Spinal cord (tissue), 10 donors: ENCODE measurements around the gene DDX27. TPM values are rescaled to one million over a fixed set of nuclear protein-coding genes. Genes with fewer than 3 reads are reported as not detected.

Source experiments
- DNase-seq, 6 donors: peaks; one replicate each; pipeline versions ENCODE4 v3.0.0 to v3.0.0-alpha.2; 2013 to 2015; ENCODE audit warnings: low spot score in 6 of 6, low read depth in 4 of 6
- H3K27ac ChIP-seq: one replicate; pipeline ENCODE4 v1.5.1; 2013; ENCODE audit warnings: low read depth, low read length, control low read depth
- H3K27me3 ChIP-seq: one replicate; pipeline ENCODE4 v1.6.1; 2013; ENCODE audit warnings: low read length; ENCODE audit not compliant: control insufficient read depth, insufficient read depth
- H3K36me3 ChIP-seq: one replicate; pipeline ENCODE4 v1.6.1; 2013; ENCODE audit warnings: low read length; ENCODE audit not compliant: control insufficient read depth, insufficient read depth
- H3K4me1 ChIP-seq: one replicate; pipeline ENCODE4 v1.6.1; 2013; ENCODE audit warnings: low read length; ENCODE audit not compliant: control insufficient read depth, insufficient read depth
- H3K4me3 ChIP-seq: one replicate; pipeline ENCODE4 v1.5.1; 2013; ENCODE audit warnings: low read depth, low read length, control low read depth
- H3K9me3 ChIP-seq: one replicate; pipeline ENCODE4 v1.6.1; 2013; ENCODE audit warnings: low read length; ENCODE audit not compliant: control insufficient read depth, insufficient read depth
- WGBS: methylation state at CpG from one replicate; pipeline ENCODE4 v1.1.5; 2013; ENCODE audit warnings: missing lambda C conversion rate; ENCODE audit not compliant: insufficient coverage; 5-methylcytosine and 5-hydroxymethylcytosine counted together
- polyA plus RNA-seq, 2 donors: library from polyadenylated mRNA; unstranded; fragments of 120-200 nt; gene quantifications; one replicate each; pipeline ENCODE4 v1.2.1, GENCODE V29; 2013; ENCODE audit not compliant: insufficient read length in 2 of 2
- total RNA-seq, 2 donors: library from RNA; depleted of rRNA in 1 of 2; stranded (reverse); fragments of 120-200 nt in 1 of 2; fragments of >200 nt in 1 of 2; gene quantifications; one replicate each; pipeline versions ENCODE4 v1.2.3 to v1.2.4, GENCODE V29; 2013 to 2014
- donor health status: healthy.

Gene DDX27
- total and polyA plus RNA-seq, 4 donors, result 17.0 to 32.9 (median 29.6) TPM

DNA sequence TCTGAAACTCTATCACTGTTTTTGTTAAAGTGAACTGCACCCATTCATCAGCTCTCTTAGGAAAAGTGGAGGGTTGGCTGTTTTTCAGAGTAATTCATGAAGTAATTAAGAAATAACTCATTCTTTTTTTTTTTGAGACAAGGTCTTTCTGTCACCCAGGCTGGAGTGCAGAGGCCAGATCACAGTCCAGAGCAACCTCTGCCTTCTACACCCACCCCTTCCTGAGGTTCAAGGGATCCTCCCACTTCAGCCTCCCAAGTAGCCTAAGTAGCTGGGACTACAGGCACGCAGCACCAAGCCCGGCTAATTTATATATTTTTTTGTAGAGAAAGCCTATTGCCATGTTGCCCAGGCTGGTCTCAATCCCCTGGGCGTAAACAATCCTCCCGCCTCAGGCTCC lies 56.0 kb downstream of the DDX27 start:
- Histone ChIP-seq H3K27me3 (no peaks in the 10 kb centered on the region), H3K4me3 (no peak overlapping the region), H3K4me1 (peaks cover 16% of the 10 kb centered on the region), H3K9me3 (no peaks in the 10 kb centered on the region), H3K27ac (no peak overlapping the region), H3K36me3 (peaks cover 46% of the 10 kb centered on the region)
- DNase-seq, result no peak
- 80% methylated on average over 1 of the region's 4 CpGs for WGBS

DNA sequence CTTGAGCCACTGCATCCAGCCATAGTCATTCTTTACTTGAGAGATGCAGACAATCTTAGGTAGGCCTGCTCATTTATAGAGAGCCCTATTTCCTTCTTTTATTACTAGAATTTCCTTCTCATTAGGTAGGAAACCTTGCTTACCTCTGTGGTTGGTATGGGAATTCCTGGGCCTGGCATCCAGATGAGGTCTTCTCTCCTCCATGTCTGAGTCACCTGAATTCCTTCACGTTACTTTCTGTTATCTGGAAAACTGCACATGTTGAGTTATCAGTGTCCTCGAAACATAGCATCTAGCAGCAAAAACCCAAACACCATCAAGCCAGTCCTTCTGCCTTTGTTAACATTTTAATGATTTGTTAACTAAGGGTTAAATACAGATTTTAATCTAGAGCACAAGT lies 56.4 kb downstream of the DDX27 start:
- Histone ChIP-seq H3K4me1 (peaks cover 20% of the 10 kb centered on the region), H3K27ac (no peak overlapping the region), H3K4me3 (no peak overlapping the region), H3K27me3 (no peaks in the 10 kb centered on the region), H3K9me3 (no peaks in the 10 kb centered on the region), H3K36me3 (peaks cover 46% of the 10 kb centered on the region)
- no peak for DNase-seq
- WGBS, result no CpG with 5 or more reads among the region's 2 CpGs

DNA sequence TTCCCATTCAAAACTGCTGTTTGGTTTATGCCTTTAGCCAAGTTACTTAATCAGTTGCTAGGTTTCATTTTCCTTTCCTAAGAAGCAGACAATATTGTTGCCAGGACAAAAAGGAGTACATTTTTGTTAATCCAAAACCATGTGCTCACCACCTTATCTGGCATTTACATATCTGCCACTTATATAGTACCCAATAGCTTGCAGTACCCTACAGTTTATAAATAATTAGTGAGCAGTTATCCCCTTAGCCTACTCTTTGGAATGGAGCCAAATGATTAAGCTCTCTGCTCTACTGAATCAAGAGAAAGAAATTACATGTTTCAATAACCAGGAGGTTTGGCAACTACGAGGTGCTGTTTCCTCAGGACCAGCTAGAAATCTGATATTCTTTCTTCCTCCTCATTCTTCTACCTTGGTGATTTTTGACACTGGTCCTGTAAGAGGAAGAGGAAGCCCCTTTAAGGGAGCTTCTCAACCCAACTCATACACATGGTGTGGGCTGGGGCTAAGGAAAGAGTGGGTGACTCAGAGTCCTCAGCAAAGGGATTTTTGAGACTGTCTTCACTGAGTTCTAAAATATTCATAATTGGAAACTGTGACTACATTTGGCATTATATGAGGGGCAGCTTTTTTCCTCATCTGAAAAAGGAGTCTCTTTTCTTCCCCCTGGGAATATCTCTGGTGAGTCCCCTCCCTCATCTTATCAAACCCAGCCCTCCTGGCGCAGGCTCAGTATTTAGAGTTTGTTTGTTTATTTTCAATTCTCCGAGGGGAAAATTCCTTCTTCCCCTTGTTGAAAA lies 57.1 kb downstream of the DDX27 start:
- WGBS, result no CpG with 5 or more reads among the region's 3 CpGs
- Histone ChIP-seq H3K9me3 (peaks cover 3% of the 10 kb centered on the region), H3K36me3 (peaks cover 46% of the 10 kb centered on the region), H3K27me3 (no peaks in the 10 kb centered on the region), H3K4me1 (peaks cover 21% of the 10 kb centered on the region), H3K27ac (peak overlapping the region; percentile 89), H3K4me3 (peak overlapping the region; percentile 94)
- peak in 2 of 6 donors; percentile 58 to 70 for DNase-seq

DNA sequence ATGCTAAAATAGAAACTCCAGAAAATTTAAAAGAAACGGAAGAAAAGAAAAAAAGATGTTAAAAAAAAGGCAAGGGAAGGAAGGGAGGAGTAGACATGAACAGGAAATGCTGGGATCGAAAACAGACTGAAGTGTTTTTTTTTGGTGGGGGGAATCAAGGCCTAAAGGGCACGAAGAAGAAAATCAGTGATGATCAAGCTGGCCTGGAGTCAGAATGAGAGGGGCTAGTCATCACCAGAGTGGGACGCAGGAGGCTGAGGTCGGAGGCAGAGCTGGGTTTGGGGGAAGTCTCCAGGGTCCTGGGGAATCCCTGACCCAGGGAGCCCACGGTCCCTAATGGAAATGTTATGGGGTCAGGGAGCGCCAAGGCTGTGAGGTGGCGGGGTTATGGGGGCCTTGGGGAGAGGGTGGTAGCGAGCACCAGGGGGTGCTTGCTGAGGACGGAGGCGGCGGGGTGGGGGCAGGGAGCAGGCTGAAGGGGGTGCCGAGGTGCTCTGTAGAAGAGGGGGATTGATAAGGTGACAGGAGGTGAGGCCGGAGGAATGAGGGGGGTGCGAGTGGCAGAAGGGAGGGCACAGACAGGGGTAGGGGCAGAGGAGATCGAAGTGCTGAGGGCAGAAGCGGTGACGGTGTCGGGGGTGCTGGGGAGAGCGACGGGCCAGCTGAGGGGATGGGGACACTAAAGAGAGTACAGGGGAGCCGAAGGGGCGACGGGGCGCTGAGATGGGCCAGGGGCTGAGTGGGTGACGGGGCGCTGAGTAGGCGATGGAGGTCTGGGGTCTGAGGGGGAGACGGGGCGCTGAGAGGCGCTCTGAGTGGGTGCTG lies 58.0 kb downstream of the DDX27 start:
- peaks cover 45% of the 10 kb centered on the region for H3K36me3 ChIP-seq
- no peaks in the 10 kb centered on the region for H3K27me3 ChIP-seq
- peaks cover 21% of the 10 kb centered on the region for H3K4me1 ChIP-seq
- peak overlapping the region; percentile 89 for H3K27ac ChIP-seq
- DNase-seq, result peak in 1 of 6 donors; percentile 39
- H3K4me3 ChIP-seq, result peak overlapping the region; percentile 94
- peaks cover 3% of the 10 kb centered on the region for H3K9me3 ChIP-seq
- WGBS, result 8% methylated on average over 31 of the region's 31 CpGs

DNA sequence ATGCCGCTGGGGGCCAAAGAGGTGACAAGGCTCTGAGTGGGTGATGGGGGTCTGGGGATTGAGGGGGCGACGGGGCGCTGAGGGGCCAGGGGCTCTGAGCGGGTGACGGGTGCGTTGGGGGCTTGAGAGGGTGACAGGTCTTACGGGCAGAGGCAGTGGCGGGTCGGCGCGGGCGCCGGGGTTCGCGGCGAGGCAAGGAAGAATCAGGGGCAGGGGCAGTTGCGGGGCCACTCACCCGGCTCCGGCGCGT lies 58.5 kb downstream of the DDX27 start:
- no peaks in the 10 kb centered on the region for H3K27me3 ChIP-seq
- peak overlapping the region; percentile 94 for H3K4me3 ChIP-seq
- peaks cover 21% of the 10 kb centered on the region for H3K4me1 ChIP-seq
- WGBS, result 0% methylated on average over 21 of the region's 22 CpGs
- peaks cover 3% of the 10 kb centered on the region for H3K9me3 ChIP-seq
- peak overlapping the region; percentile 89 for H3K27ac ChIP-seq
- H3K36me3 ChIP-seq, result peaks cover 49% of the 10 kb centered on the region
- peak in 1 of 6 donors; percentile 8 for DNase-seq

DNA sequence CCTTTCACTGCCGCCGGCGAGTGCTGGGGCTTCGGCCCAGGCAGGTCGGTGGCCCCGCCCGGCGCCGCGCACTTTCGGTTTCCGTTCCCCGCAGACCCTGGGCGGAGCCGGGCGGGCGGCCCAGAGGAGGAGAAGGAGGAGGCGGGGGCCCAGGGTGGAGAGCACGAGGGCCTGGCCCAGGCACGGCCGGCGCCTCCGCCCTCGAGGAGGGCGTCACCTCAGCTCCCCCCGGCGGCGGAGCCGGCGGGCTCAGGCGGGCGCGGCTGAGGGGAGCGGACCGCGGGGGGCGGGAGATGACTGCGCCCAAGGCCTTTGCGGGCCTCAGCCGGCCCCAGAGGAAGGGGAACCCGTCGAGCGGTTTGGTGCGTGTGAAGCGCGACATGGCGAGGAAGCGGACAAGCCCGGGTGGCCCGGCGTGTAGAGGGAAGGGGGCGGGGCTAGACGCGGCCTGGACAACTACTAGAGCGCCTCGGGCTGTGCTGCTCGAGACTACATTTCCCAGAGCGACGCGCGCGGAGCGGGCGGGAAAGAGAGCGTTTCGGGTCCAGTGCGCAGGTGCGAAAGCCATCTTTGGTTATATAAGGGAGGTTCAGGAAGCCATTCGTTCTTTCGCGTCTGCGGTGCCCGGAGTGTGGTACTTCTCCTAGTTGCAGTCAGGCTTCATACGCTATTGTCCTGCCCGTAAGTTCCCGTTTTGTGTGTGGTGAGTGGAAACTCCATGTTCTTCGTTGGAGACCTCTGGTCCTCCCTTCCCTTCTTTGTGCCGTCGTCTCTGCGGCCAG lies 59.0 kb downstream of the DDX27 start, which contains the start of gene ZNFX1:
TSS of gene ZNFX1 (minus strand) at position 22 of the 782 bp plus-strand sequence. CDS start 2,218 bp downstream, outside the sequence.
- Histone ChIP-seq H3K9me3 (peaks cover 3% of the 10 kb centered on the region), H3K27me3 (no peaks in the 10 kb centered on the region), H3K36me3 (peaks cover 51% of the 10 kb centered on the region), H3K27ac (peak within 1 kb of the TSS; percentile 89), H3K4me3 (peak within 1 kb of the TSS; percentile 94), H3K4me1 (peaks cover 21% of the 10 kb centered on the region)
- WGBS, result under 1% methylated on average over 76 of the region's 80 CpGs
- peak; percentile 96 to 99 (median 98) for DNase-seq

DNA sequence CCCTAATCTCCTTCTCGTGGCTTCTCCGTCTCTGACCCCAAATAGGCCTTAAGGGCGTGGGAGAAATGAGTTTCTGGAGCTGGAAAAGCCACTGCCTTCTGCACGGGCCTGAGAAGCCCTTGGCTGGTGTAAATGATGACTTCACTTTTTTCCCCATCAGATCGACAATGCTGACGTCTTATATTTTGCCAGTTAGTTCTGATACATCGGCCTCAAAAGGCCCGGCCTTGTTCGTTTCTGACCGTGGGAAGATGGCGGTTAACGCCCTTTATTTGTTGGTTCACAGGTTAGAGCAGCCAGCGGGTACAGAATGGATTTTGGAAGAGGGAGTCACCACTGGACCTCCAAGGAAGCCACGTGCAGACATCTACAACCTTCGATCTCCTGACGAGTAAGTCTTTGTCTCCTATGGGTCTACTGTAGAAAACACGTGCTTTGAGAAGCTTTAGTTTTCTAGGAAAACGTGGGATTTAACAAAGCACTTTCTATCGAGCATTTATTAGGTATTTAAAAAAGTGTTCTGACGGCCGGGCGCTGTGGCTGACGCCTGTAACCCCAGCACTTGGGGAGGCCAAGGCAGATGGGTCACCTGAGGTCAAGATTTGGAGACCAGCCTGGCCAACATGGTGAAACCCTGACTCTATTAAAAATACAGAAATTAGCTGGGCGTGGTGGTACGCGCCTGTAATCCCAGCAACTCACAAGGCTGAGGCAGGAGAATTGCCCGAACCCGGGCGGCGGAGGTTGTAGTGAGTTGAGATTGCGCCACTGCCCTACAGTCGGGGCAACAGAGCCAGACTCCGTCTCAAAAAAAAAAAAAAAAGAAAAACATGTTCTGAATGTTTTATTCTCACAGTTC lies 59.8 kb downstream of the DDX27 start:
- Histone ChIP-seq H3K27ac (peak overlapping the region; percentile 89), H3K36me3 (peaks cover 45% of the 10 kb centered on the region), H3K4me1 (peaks cover 21% of the 10 kb centered on the region), H3K9me3 (peaks cover 3% of the 10 kb centered on the region), H3K4me3 (peak overlapping the region; percentile 94), H3K27me3 (no peaks in the 10 kb centered on the region)
- no peak for DNase-seq
- WGBS, result 10% methylated on average over 22 of the region's 33 CpGs

DNA sequence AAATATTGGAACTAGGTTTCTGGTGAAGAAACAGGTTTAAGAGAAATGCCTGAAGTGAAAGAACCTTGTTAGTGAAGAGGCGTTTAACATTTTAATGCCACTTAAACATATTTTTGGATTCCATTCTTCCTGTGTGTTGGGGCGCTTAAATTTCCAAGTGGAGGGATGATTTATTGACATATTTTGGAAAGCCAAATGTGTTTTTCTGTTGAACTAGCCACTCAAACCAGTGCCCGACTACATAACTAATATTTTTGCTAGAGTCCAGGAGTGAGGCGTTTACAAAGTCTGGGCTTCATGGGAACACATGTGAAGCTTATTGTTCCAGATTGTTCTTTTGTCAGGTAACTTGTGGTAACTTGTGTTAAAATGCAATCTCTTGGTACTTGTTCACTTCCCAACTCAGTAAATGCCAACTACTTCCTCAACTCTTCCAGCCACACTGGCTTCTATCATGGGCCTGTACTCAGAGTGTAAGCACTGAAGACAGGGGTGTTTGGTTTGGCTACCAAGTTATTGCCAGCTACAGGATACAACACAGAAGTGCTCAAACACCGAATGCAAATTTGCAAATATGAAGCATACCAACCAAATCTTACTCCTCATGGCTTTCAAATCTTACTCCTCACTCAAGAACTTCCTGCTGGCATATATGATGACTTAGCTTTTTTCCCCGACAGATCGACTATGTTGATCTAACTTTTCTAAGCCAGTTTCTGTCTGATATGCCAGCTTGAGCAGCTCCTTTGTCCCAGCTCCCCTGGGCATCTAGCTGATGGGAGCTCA lies 60.7 kb downstream of the DDX27 start:
- H3K9me3 ChIP-seq, result peaks cover 3% of the 10 kb centered on the region
- H3K4me1 ChIP-seq, result peaks cover 21% of the 10 kb centered on the region
- peak overlapping the region; percentile 94 for H3K4me3 ChIP-seq
- H3K27me3 ChIP-seq, result no peaks in the 10 kb centered on the region
- 32% methylated on average over 3 of the region's 7 CpGs for WGBS
- peaks cover 50% of the 10 kb centered on the region for H3K36me3 ChIP-seq
- H3K27ac ChIP-seq, result no peak overlapping the region
- DNase-seq, result no peak
